HCT116 (cell line): ENCODE data around the gene CDH7. TPM values are rescaled to one million over a fixed set of nuclear protein-coding genes. Genes with fewer than 3 reads are reported as not detected.

Experiments
- ATAC-seq: fragments of 200-7000 bp; cut with Tn5 transposase; 2 replicates; pipeline ENCODE4 v1.9.1; 2020; ENCODE audit warnings: mild to moderate bottlenecking, moderate library complexity
- BruUV-seq: library from RNA; stranded (reverse); fragments of 400-500 nt; replicated peaks from 2 replicates; lab custom pipeline; 2021; lab: Mats Ljungman, UMichigan
- CTCF ChIA-PET: fragments of 300-600 bp; sonication (Branson Sonifier 250); formaldehyde crosslinking; loops from one replicate; lab custom pipeline; 2021; ENCODE audit warnings: antibody characterized with exemption; lab: Charles Lee
- POLR2A ChIA-PET: fragments of 300-600, 350-600 bp; sonication (Branson Sonifier 250); formaldehyde crosslinking; loops from one replicate; lab custom pipeline; 2021; ENCODE audit warnings: antibody characterized with exemption; lab: Charles Lee
- RAD21 ChIA-PET, 2 experiments: fragments of 300-600 bp; sonication (Branson Sonifier 250); formaldehyde crosslinking; loops; one replicate each; lab custom pipeline; 2023; ENCODE audit warnings: low total read pairs in 2 of 2; ENCODE audit not compliant: uncharacterized antibody in 2 of 2, unreplicated experiment in 2 of 2, low non-redundant PET in 1 of 2; lab: Charles Lee
- DNase-seq: peaks from one replicate; pipeline ENCODE4 v3.0.0-alpha.2; 2010; ENCODE audit warnings: low read depth, low spot score
- H2AFZ ChIP-seq: fragments of 200-600 bp; shearing (Covaris generic), sonication (generic); 2 replicates; pipeline ENCODE4 v1.6.1; 2017; ENCODE audit warnings: low read depth, mixed run types, mixed read lengths, antibody characterized with exemption, low read length; ENCODE audit not compliant: poor library complexity, severe bottlenecking
- H3K27ac ChIP-seq: 2 replicates; pipeline ENCODE4 v1.5.1; 2012; ENCODE audit warnings: low read depth, low read length
- H3K27me3 ChIP-seq: fragments of 200-600 bp; sonication (generic); 2 replicates; pipeline ENCODE4 v1.6.1; 2016; ENCODE audit warnings: mixed run types, low read length, mixed read lengths; ENCODE audit not compliant: insufficient read depth
- H3K36me3 ChIP-seq, 2 experiments: fragments of 200-500 bp in 1 of 2; fragments of 200-600 bp in 1 of 2; sonication (Bioruptor generic) in 1 of 2; sonication (generic) in 1 of 2; 2 replicates each; pipeline versions ENCODE4 v1.5.1 to v1.6.1; 2014 to 2016; ENCODE audit warnings: low read length in 2 of 2, inconsistent platforms in 1 of 2, mixed read lengths in 1 of 2, mixed run types in 1 of 2; ENCODE audit not compliant: insufficient read depth in 2 of 2, control insufficient read depth in 1 of 2
- H3K4me1 ChIP-seq, 2 experiments: fragments of 200-600 bp in 1 of 2; sonication (generic) in 1 of 2; 2 replicates each; pipeline versions ENCODE4 v1.5.1 to v1.6.1; 2012 to 2017; ENCODE audit warnings: low read length in 2 of 2, inconsistent platforms in 1 of 2, mild to moderate bottlenecking in 1 of 2, mixed read lengths in 1 of 2, mixed run types in 1 of 2, moderate library complexity in 1 of 2; ENCODE audit not compliant: insufficient read depth in 2 of 2, control insufficient read depth in 1 of 2
- H3K4me2 ChIP-seq: fragments of 200-600 bp; sonication (generic); 2 replicates; pipeline ENCODE4 v1.6.1; 2017; ENCODE audit warnings: mixed run types, low read length, mixed read lengths
- H3K4me3 ChIP-seq, 2 experiments: fragments of 200-600 bp in 1 of 2; sonication (generic) in 1 of 2; replicated peaks in 1 of 2; 2 replicates each; pipeline ENCODE4 v1.5.1; 2011 to 2016; ENCODE audit warnings: low read length in 2 of 2, control low read depth in 1 of 2, low read depth in 1 of 2, mild to moderate bottlenecking in 1 of 2, mixed read lengths in 1 of 2, mixed run types in 1 of 2
- H3K79me2 ChIP-seq: fragments of 200-600 bp; sonication (generic); 2 replicates; pipeline ENCODE4 v1.6.1; 2017; ENCODE audit warnings: mild to moderate bottlenecking, mixed run types, low read length, moderate library complexity, mixed read lengths; ENCODE audit not compliant: insufficient read depth
- H3K9ac ChIP-seq: fragments of 200-600 bp; sonication (generic); 2 replicates; pipeline ENCODE4 v1.6.1; 2016; ENCODE audit warnings: low read length, mixed read lengths
- H3K9me2 ChIP-seq: fragments of 200-600 bp; sonication (generic), shearing (Covaris generic); 2 replicates; pipeline ENCODE4 v1.6.1; 2017; ENCODE audit warnings: mixed run types, mild to moderate bottlenecking, moderate library complexity; ENCODE audit not compliant: insufficient read depth
- H3K9me3 ChIP-seq, 2 experiments: fragments of 200-500 bp in 1 of 2; fragments of 200-600 bp in 1 of 2; sonication (Bioruptor generic) in 1 of 2; sonication (generic) in 1 of 2; 2 replicates each; pipeline ENCODE4 v1.6.1; 2014 to 2017; ENCODE audit warnings: low read length in 2 of 2, mixed read lengths in 2 of 2, inconsistent platforms in 1 of 2, low read depth in 1 of 2, mild to moderate bottlenecking in 1 of 2, mixed run types in 1 of 2, moderate library complexity in 1 of 2; ENCODE audit not compliant: control insufficient read depth in 1 of 2, insufficient read depth in 1 of 2
- H4K20me1 ChIP-seq: fragments of 200-600 bp; sonication (generic), shearing (Covaris generic); 2 replicates; pipeline ENCODE4 v1.6.1; 2017; ENCODE audit warnings: mixed run types, mild to moderate bottlenecking, moderate library complexity; ENCODE audit not compliant: insufficient read depth
- CEBPB ChIP-seq: IDR thresholded peaks from 2 replicates; pipeline ENCODE4 v1.6.1; 2012; ENCODE audit warnings: low read depth
- JUND ChIP-seq: IDR thresholded peaks from 2 replicates; pipeline ENCODE4 v1.6.1; 2012
- POLR2A ChIP-seq: IDR thresholded peaks from 2 replicates; pipeline ENCODE4 v1.7.0; 2011; ENCODE audit warnings: borderline replicate concordance; ENCODE audit not compliant: insufficient read depth, insufficient read length; ENCODE audit errors: extremely low read depth
- RAD21 ChIP-seq: IDR thresholded peaks from 2 replicates; pipeline ENCODE4 v1.6.1; 2012; ENCODE audit warnings: low read depth, mild to moderate bottlenecking
- YY1 ChIP-seq: IDR thresholded peaks from 2 replicates; pipeline ENCODE4 v1.6.1; 2011; ENCODE audit warnings: low read length, low read depth, moderate library complexity, mild to moderate bottlenecking; ENCODE audit not compliant: insufficient replicate concordance; ENCODE audit errors: extremely low read depth
- intact Hi-C: fragments of 100-400 bp; cut with micrococcal nuclease; formaldehyde crosslinking; loops from 2 replicates; pipeline ENCODE4 v1.10.0; 2022
- total RNA-seq: library from RNA; stranded (reverse); gene quantifications from one replicate; pipeline ENCODE4 v1.2.1, GENCODE V29; 2021; ENCODE audit not compliant: unreplicated experiment
- TF ChIP-seq, protein P1 (sequence below), 3 experiments: fragments of 200-600 bp in 1 of 3; sonication (generic) in 1 of 3; IDR thresholded peaks in 2 of 3; conservative IDR thresholded peaks in 1 of 3; 2 replicates each; pipeline ENCODE4 v1.5.1; 2012 to 2017; ENCODE audit warnings: low read depth in 2 of 3, low read length in 2 of 3, antibody characterized with exemption in 1 of 3, borderline replicate concordance in 1 of 3, control low read depth in 1 of 3, mild to moderate bottlenecking in 1 of 3, mixed read lengths in 1 of 3, mixed run types in 1 of 3, moderate library complexity in 1 of 3; ENCODE audit not compliant: insufficient read depth in 1 of 3
- TF ChIP-seq, protein P2 (sequence below): IDR thresholded peaks from 2 replicates; pipeline ENCODE4 v1.6.1; 2012; ENCODE audit warnings: low read depth

Gene CDH7
- total RNA-seq, 1 experiment from 2014 or later = not detected

DNA sequence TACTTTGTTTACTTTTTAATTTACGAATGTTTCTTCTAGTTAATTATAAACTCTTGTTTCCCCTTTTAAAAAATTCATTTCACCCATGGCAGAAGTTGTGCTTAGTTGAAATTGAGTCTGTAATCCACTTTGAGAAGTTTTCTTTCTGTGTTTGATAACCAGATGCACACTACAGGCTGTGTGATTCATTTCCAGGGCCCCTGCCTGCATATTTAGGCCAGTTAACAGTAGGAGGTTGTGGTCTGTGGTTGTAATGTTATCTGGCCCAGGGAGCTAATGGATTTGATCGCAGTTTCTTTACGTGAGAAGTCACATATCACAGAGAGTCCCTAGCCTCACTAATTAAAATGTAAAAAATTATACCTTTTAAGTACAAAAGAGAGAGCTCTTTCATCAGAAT lies 3.3 kb downstream of the CDH7 start:
- Histone ChIP-seq H3K4me3 (no peak overlapping the region), H3K9me3 (peaks cover 14 to 16% of the 10 kb centered on the region in 2 experiments; a peak in 3 of 4 replicates), H3K4me2 (no peak overlapping the region), H3K9ac (no peak overlapping the region)
- no TSS peak for BruUV-seq
- CTCF ChIA-PET = no interaction called here
- no peak for DNase-seq
- TF ChIP-seq YY1 (no peak), JUND (no peak), RAD21 (no peak), POLR2A (no peak), CEBPB (no peak)
- TF ChIP-seq, protein P1, sequence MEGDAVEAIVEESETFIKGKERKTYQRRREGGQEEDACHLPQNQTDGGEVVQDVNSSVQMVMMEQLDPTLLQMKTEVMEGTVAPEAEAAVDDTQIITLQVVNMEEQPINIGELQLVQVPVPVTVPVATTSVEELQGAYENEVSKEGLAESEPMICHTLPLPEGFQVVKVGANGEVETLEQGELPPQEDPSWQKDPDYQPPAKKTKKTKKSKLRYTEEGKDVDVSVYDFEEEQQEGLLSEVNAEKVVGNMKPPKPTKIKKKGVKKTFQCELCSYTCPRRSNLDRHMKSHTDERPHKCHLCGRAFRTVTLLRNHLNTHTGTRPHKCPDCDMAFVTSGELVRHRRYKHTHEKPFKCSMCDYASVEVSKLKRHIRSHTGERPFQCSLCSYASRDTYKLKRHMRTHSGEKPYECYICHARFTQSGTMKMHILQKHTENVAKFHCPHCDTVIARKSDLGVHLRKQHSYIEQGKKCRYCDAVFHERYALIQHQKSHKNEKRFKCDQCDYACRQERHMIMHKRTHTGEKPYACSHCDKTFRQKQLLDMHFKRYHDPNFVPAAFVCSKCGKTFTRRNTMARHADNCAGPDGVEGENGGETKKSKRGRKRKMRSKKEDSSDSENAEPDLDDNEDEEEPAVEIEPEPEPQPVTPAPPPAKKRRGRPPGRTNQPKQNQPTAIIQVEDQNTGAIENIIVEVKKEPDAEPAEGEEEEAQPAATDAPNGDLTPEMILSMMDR (IDR thresholded peaks at IDR 0.05 in 2 of 3, conservative IDR thresholded peaks at IDR 0.05 in 1 of 3; ENCODE audit: borderline replicate concordance in 1 of 3, insufficient read depth in 1 of 3, low read depth in 2 of 3, low read length in 2 of 3) = no peak
- TF ChIP-seq, protein P2, sequence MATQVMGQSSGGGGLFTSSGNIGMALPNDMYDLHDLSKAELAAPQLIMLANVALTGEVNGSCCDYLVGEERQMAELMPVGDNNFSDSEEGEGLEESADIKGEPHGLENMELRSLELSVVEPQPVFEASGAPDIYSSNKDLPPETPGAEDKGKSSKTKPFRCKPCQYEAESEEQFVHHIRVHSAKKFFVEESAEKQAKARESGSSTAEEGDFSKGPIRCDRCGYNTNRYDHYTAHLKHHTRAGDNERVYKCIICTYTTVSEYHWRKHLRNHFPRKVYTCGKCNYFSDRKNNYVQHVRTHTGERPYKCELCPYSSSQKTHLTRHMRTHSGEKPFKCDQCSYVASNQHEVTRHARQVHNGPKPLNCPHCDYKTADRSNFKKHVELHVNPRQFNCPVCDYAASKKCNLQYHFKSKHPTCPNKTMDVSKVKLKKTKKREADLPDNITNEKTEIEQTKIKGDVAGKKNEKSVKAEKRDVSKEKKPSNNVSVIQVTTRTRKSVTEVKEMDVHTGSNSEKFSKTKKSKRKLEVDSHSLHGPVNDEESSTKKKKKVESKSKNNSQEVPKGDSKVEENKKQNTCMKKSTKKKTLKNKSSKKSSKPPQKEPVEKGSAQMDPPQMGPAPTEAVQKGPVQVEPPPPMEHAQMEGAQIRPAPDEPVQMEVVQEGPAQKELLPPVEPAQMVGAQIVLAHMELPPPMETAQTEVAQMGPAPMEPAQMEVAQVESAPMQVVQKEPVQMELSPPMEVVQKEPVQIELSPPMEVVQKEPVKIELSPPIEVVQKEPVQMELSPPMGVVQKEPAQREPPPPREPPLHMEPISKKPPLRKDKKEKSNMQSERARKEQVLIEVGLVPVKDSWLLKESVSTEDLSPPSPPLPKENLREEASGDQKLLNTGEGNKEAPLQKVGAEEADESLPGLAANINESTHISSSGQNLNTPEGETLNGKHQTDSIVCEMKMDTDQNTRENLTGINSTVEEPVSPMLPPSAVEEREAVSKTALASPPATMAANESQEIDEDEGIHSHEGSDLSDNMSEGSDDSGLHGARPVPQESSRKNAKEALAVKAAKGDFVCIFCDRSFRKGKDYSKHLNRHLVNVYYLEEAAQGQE = no peak
- TF ChIP-seq, all 23 proteins: peak for 0
- Histone ChIP-seq H2AFZ (no peak overlapping the region), H4K20me1 (no peaks in the 10 kb centered on the region), H3K27ac (no peak overlapping the region), H3K27me3 (no peaks in the 10 kb centered on the region), H3K36me3 (no peaks in the 10 kb centered on the region), H3K79me2 (no peaks in the 10 kb centered on the region), H3K4me1 (no peaks in the 10 kb centered on the region), H3K9me2 (no peaks in the 10 kb centered on the region)
- RAD21 ChIA-PET = no interaction called here
- POLR2A ChIA-PET = no interaction called here
- intact Hi-C loops = no loop called here
- no peak for ATAC-seq
